EL (cell line): ENCODE data around the gene ERC2.

Experiments used
- DNase-seq: peaks from one replicate; pipeline ENCODE4 v3.0.0-alpha.2; 2016

ERC2 gene

GRCh38 chr3:55964491-55964985 is 503.7 kb downstream of the ERC2 start:
- DNase-seq, result no peak

- no peak for DNase-seq
These were observed 504.7 kb downstream of the ERC2 start for GRCh38 chr3:55963601-55964000.

- DNase-seq, result no peak
These were observed 508.7 kb downstream of the ERC2 start for GRCh38 chr3:55959471-55960080.

GRCh38 chr3:55958605-55959004 is 509.7 kb downstream of the ERC2 start:
- no peak for DNase-seq

GRCh38 chr3:55955891-55956477 is 512.3 kb downstream of the ERC2 start:
- no peak for DNase-seq

- no peak for DNase-seq
These were observed 516.9 kb downstream of the ERC2 start for GRCh38 chr3:55951388-55951787.

GRCh38 chr3:55947406-55947805 is 520.9 kb downstream of the ERC2 start:
- no peak for DNase-seq

- no peak for DNase-seq
These were observed 521.6 kb downstream of the ERC2 start for GRCh38 chr3:55946574-55947160.

GRCh38 chr3:55942868-55943267 is 525.4 kb downstream of the ERC2 start:
- no peak for DNase-seq

GRCh38 chr3:55939287-55939686 is 529.0 kb downstream of the ERC2 start:
- DNase-seq, result no peak

- DNase-seq, result no peak
These were observed 531.0 kb downstream of the ERC2 start for GRCh38 chr3:55937301-55937700.

GRCh38 chr3:55936549-55937052 is 531.7 kb downstream of the ERC2 start:
- no peak for DNase-seq

- no peak for DNase-seq
These were observed 533.0 kb downstream of the ERC2 start for GRCh38 chr3:55935241-55935640.

- no peak for DNase-seq
These were observed 533.5 kb downstream of the ERC2 start for GRCh38 chr3:55934771-55935170.

- no peak for DNase-seq
These were observed 539.0 kb downstream of the ERC2 start for GRCh38 chr3:55929154-55929869.

GRCh38 chr3:55923626-55924025 is 544.6 kb downstream of the ERC2 start:
- DNase-seq, result no peak

- no peak for DNase-seq
These were observed 545.1 kb downstream of the ERC2 start for GRCh38 chr3:55923207-55923606.

GRCh38 chr3:55912880-55913279 is 555.4 kb downstream of the ERC2 start:
- DNase-seq, result no peak

GRCh38 chr3:55911266-55911665 is 557.0 kb downstream of the ERC2 start:
- no peak for DNase-seq

GRCh38 chr3:55910543-55910942 is 557.7 kb downstream of the ERC2 start:
- no peak for DNase-seq

- DNase-seq, result no peak
These were observed 558.9 kb downstream of the ERC2 start for GRCh38 chr3:55909373-55909772.

GRCh38 chr3:55907616-55908015 is 560.7 kb downstream of the ERC2 start:
- DNase-seq, result no peak

GRCh38 chr3:55906896-55907295 is 561.4 kb downstream of the ERC2 start:
- no peak for DNase-seq

- DNase-seq, result no peak
These were observed 563.6 kb downstream of the ERC2 start for GRCh38 chr3:55904716-55905115.
